Vagina (tissue), 2 donors: ENCODE results near the gene PRRG2. TPM values are rescaled to one million over a fixed set of nuclear protein-coding genes. Genes with fewer than 3 reads are reported as not detected.

Source experiments
- DNase-seq, 2 donors: peaks; one replicate each; pipeline ENCODE4 v3.0.0-alpha.2; 2017; ENCODE audit errors: extremely low spot score in 2 of 2
- H3K27ac ChIP-seq: fragments of 200-600 bp; sonication (generic); one replicate; pipeline ENCODE4 v1.5.1; 2019
- H3K27me3 ChIP-seq: fragments of 200-600 bp; sonication (generic); one replicate; pipeline ENCODE4 v1.5.1; 2019
- H3K36me3 ChIP-seq, 2 donors: fragments of 200-600 bp; sonication (generic); one replicate each; pipeline ENCODE4 v1.5.1; 2017 to 2019
- H3K4me1 ChIP-seq: fragments of 200-600 bp; sonication (generic); one replicate; pipeline ENCODE4 v1.5.1; 2019
- H3K4me3 ChIP-seq, 2 donors: fragments of 200-600 bp; sonication (generic); 1 replicate in 1 of 2; 2 replicates in 1 of 2; pipeline ENCODE4 v1.5.1; 2016 to 2019
- H3K9me3 ChIP-seq: fragments of 200-600 bp; sonication (generic); one replicate; pipeline ENCODE4 v1.5.1; 2019
- POLR2A ChIP-seq, 2 donors: fragments of 450-650 bp; IDR thresholded peaks; one replicate each; pipeline ENCODE4 v1.6.1; 2017; ENCODE audit warnings: antibody characterized with exemption in 2 of 2, mild to moderate bottlenecking in 2 of 2, moderate library complexity in 2 of 2
- POLR2AphosphoS5 ChIP-seq, 2 donors: sonication (generic); formaldehyde crosslinking; IDR thresholded peaks; one replicate each; pipeline ENCODE4 v1.9.0; 2017; ENCODE audit warnings: antibody characterized with exemption in 2 of 2, mild to moderate bottlenecking in 2 of 2, low read depth in 1 of 2; ENCODE audit not compliant: insufficient read depth in 1 of 2
- intact Hi-C: fragments of 100-400 bp; cut with DNase I; formaldehyde crosslinking; loops from one replicate; pipeline ENCODE4 v1.15.1; 2023
- total RNA-seq: library from RNA; depleted of rRNA; stranded (reverse); fragments of >200 nt; gene quantifications from one replicate; pipeline ENCODE4 v1.2.3, GENCODE V29; 2016
- TF ChIP-seq, protein P1 (sequence below), 3 experiments: fragments of 450-650 bp in 2 of 3; fragments of 200-600 bp in 1 of 3; sonication (generic) in 1 of 3; IDR thresholded peaks; one replicate each; pipeline ENCODE4 v1.5.1; 2017 to 2019; ENCODE audit warnings: antibody characterized with exemption in 3 of 3, mild to moderate bottlenecking in 2 of 3, moderate library complexity in 2 of 3

PRRG2 gene
- total RNA-seq, 1 donor from 2014 or later = 5.4 TPM

DNA sequence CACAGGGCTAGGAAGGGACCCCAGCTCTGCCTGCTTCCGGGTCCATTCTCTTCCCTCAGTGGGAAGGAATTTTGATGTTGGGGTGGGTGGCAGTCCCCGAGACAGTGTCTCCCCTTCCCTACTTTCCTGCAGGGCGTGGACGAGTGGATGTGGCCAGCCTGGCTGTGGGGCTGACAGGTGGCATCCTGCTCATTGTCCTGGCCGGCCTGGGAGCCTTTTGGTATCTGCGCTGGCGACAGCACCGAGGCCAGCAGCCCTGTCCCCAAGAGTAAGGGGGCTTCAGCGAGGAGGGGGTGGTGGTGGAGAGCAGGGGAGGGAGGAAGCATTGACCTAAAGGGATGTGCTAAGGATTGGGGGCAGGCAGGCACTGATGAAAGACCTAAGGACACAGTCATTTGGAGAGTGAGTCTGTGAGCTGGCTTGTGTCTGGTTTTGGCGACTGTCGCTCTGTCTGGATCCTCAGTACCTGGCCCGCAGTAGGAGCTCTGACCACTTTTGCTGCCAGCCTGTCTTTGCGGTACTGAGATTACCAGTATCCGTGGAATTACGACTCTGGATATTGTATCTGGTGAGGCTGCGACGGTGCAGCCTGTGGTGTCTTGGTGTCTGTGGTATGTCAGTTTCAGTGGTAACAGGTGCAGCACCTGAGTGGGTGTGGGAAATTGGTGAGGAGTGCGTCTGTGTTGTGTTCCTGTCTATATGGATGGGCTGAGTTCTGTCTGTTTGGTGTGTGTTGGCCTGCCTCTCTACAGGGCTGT lies 7.4 kb downstream of the PRRG2 start:
- no peak for DNase-seq
- Histone ChIP-seq H3K27ac (no peak overlapping the region), H3K9me3 (no peaks in the 10 kb centered on the region), H3K4me1 (peaks cover 20% of the 10 kb centered on the region), H3K36me3 (no peaks in the 10 kb centered on the region), H3K27me3 (no peaks in the 10 kb centered on the region), H3K4me3 (no peak overlapping the region)
- TF ChIP-seq, protein P1, sequence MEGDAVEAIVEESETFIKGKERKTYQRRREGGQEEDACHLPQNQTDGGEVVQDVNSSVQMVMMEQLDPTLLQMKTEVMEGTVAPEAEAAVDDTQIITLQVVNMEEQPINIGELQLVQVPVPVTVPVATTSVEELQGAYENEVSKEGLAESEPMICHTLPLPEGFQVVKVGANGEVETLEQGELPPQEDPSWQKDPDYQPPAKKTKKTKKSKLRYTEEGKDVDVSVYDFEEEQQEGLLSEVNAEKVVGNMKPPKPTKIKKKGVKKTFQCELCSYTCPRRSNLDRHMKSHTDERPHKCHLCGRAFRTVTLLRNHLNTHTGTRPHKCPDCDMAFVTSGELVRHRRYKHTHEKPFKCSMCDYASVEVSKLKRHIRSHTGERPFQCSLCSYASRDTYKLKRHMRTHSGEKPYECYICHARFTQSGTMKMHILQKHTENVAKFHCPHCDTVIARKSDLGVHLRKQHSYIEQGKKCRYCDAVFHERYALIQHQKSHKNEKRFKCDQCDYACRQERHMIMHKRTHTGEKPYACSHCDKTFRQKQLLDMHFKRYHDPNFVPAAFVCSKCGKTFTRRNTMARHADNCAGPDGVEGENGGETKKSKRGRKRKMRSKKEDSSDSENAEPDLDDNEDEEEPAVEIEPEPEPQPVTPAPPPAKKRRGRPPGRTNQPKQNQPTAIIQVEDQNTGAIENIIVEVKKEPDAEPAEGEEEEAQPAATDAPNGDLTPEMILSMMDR (IDR thresholded peaks at IDR 0.05) = no peak
- TF ChIP-seq POLR2AphosphoS5 (IDR thresholded peaks at IDR 0.05; ENCODE audit: insufficient read depth in 1 of 2, low read depth in 1 of 2) (no peak), POLR2A (IDR thresholded peaks at IDR 0.05) (no peak)
- intact Hi-C loops = no loop called here

DNA sequence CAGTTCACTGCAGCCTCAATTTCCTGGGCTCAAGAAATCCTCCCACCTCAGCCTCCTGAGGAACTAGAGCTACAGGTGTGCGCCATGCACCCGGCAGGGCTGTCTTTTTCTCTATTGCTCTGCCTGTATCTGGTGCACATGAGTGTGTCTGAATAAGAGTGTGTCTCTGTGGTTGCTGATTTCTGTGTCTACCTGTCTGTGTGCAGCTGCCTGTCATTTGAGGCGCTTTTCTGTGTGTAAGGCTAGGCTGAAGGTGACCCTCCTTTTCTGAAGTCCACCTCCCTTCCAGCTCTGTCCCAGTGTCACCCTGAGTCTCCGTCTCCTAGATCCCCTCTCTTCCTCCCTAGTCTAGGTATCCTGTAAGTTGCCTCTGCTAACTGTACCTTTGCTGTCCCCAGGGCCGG lies 8.4 kb downstream of the PRRG2 start:
- Histone ChIP-seq H3K27ac (peak overlapping the region; percentile 91), H3K36me3 (peaks cover 0 to under 1% of the 10 kb centered on the region in 2 donors), H3K27me3 (no peaks in the 10 kb centered on the region), H3K4me1 (peaks cover 24% of the 10 kb centered on the region), H3K9me3 (no peaks in the 10 kb centered on the region), H3K4me3 (peak overlapping the region in 1 of 2 donors; percentile 83)
- no peak for DNase-seq
- intact Hi-C loops = no loop called here
- TF ChIP-seq, protein P1 (IDR thresholded peaks at IDR 0.05) = no peak
- TF ChIP-seq POLR2A (IDR thresholded peaks at IDR 0.05) (no peak), POLR2AphosphoS5 (IDR thresholded peaks at IDR 0.05; ENCODE audit: insufficient read depth in 1 of 2, low read depth in 1 of 2) (no peak)

- DNase-seq = peak in 1 of 2 donors; percentile 96
- H3K36me3 ChIP-seq = peaks cover 0 to 9% of the 10 kb centered on the region in 2 donors
- H3K27me3 ChIP-seq = no peaks in the 10 kb centered on the region
- intact Hi-C loops = no loop called here
- H3K4me1 ChIP-seq = peaks cover 24% of the 10 kb centered on the region
- H3K27ac ChIP-seq = peak overlapping the region; percentile 91
- H3K9me3 ChIP-seq = no peaks in the 10 kb centered on the region
- peak overlapping the region; percentile 73 to 83 for H3K4me3 ChIP-seq
- TF ChIP-seq POLR2AphosphoS5 (IDR thresholded peaks at IDR 0.05; ENCODE audit: insufficient read depth in 1 of 2, low read depth in 1 of 2) = peak; percentile 52 to 83
- peak in 1 of 2 donors; percentile 24 for TF ChIP-seq POLR2A (IDR thresholded peaks at IDR 0.05)
- TF ChIP-seq, protein P1 (IDR thresholded peaks at IDR 0.05) = no peak
Measured at GRCh38 chr19:49590071-49590970, 9.2 kb downstream of the PRRG2 start.

DNA sequence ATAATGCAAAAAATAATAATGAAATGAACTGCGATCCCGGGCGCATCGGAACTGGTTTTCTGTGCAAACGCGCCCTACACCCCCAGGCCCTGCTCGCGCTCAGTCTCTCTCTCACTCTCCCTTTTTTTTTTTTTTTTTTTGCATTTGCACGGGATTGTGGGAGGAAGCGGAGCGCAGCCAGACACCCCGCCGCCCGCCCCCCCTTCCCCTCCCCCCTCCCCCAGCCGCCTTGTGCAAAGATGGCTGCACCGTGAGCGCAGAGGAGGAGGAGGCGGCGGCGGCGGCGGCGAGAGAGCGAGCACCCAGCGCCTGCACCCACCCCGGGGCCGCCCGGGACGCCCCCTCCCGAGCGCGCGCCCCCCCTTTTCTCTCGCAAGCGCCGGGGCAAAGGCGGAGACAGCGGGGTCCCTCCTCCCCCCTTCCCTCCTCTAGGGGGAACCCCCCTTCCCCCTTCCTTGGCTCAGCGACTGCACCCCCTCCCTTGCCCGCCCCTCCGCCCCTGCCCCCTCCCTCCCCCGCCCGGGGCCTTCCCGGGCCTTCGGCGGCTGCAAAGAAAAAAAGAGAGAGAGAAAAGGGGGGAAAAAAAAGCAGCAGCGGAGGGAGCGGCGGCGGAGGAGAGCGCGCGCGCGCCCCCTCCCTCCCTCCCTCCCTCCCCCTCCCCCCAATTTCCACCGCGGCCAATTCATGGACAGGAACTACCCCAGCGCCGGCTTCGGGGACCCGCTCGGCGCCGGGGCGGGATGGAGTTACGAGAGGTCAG lies 10.0 kb downstream of the PRRG2 start, which contains the start of gene PRR12:
PRR12 (plus strand) TSS at position 212 of the 760 bp plus-strand sequence; CDS start at position 685, 473 bp downstream.
- Histone ChIP-seq H3K27ac (peak within 1 kb of the TSS; percentile 91), H3K27me3 (no peaks in the 10 kb centered on the region), H3K4me1 (peaks cover 24% of the 10 kb centered on the region), H3K36me3 (peaks cover 0 to 15% of the 10 kb centered on the region in 2 donors), H3K9me3 (no peaks in the 10 kb centered on the region), H3K4me3 (peak within 1 kb of the TSS; percentile 73 to 83)
- intact Hi-C loops = no loop called here
- TF ChIP-seq POLR2A (IDR thresholded peaks at IDR 0.05) (peak in 1 of 2 donors; percentile 28), POLR2AphosphoS5 (IDR thresholded peaks at IDR 0.05; ENCODE audit: insufficient read depth in 1 of 2, low read depth in 1 of 2) (no peak)
- DNase-seq = no peak
